NCI-H82 treated with DMSO at 0.1 percent for 48 hours (cell line): Measurements from ENCODE around the gene ZNF593.

Source experiments
- DNase-seq: peaks from one replicate; lab custom pipeline; 2025; ENCODE audit not compliant: unreplicated experiment; lab: John Stamatoyannopoulos, UW

The ZNF593 gene

GRCh38 chr1:26169669-26170471 lies at the start of gene ZNF593:
Gene ZNF593 (plus strand): TSS chr1:26169908. CDS start chr1:26169984, 76 bp downstream.
- peak; percentile 90 for DNase-seq

- DNase-seq, result no peak
Measured at GRCh38 chr1:26121854-26122773, 47.6 kb upstream of the ZNF593 start.

GRCh38 chr1:26122988-26123973 lies 46.4 kb upstream of the ZNF593 start:
- DNase-seq, result no peak

- DNase-seq, result no peak
Measured at GRCh38 chr1:26124418-26125331, 45.0 kb upstream of the ZNF593 start.

GRCh38 chr1:26125382-26125781 lies 44.3 kb upstream of the ZNF593 start:
- no peak for DNase-seq

GRCh38 chr1:26125946-26126320 lies 43.8 kb upstream of the ZNF593 start:
- no peak for DNase-seq

GRCh38 chr1:26126321-26127084 lies 43.2 kb upstream of the ZNF593 start:
- DNase-seq, result no peak

GRCh38 chr1:26127235-26128163 lies 42.2 kb upstream of the ZNF593 start:
- no peak for DNase-seq

GRCh38 chr1:26129778-26130177 lies 39.9 kb upstream of the ZNF593 start:
- no peak for DNase-seq

GRCh38 chr1:26130695-26131094 lies 39.0 kb upstream of the ZNF593 start:
- no peak for DNase-seq

- DNase-seq, result no peak
Measured at GRCh38 chr1:26132128-26132833, 37.4 kb upstream of the ZNF593 start.

- DNase-seq, result no peak
Measured at GRCh38 chr1:26132834-26133167, 36.9 kb upstream of the ZNF593 start.

GRCh38 chr1:26134466-26134865 lies 35.2 kb upstream of the ZNF593 start:
- DNase-seq, result no peak

- no peak for DNase-seq
Measured at GRCh38 chr1:26138974-26139558, 30.6 kb upstream of the ZNF593 start.

- DNase-seq, result no peak
Measured at GRCh38 chr1:26142159-26142558, 27.5 kb upstream of the ZNF593 start.

GRCh38 chr1:26145041-26145959 lies 24.4 kb upstream of the ZNF593 start:
- peak; percentile 81 for DNase-seq
